Breast epithelium (tissue), 4 donors: Measurements from ENCODE around the gene NFIX. TPM values are rescaled to one million over a fixed set of nuclear protein-coding genes. Genes with fewer than 3 reads are reported as not detected.
A peak's percentile ranks its signal among the peaks of the same experiment; 100 is the strongest.

Experiments used
- DNase-seq, 2 donors: peaks; one replicate each; pipeline ENCODE4 v3.0.0-alpha.2; 2019; ENCODE audit warnings: low spot score in 2 of 2
- H3K27ac ChIP-seq, 2 donors: fragments of 200-600 bp; sonication (generic) in 1 of 2; one replicate each; pipeline ENCODE4 v1.5.1; 2016 to 2019; ENCODE audit warnings: mild to moderate bottlenecking in 1 of 2
- H3K27me3 ChIP-seq, 2 donors: fragments of 200-600 bp; sonication (generic) in 1 of 2; one replicate each; pipeline versions ENCODE4 v1.5.1 to v1.6.0; 2017 to 2019; ENCODE audit warnings: control low read depth in 1 of 2, mild to moderate bottlenecking in 1 of 2
- H3K36me3 ChIP-seq: fragments of 200-600 bp; one replicate; pipeline ENCODE4 v1.5.1; 2019
- H3K4me1 ChIP-seq, 2 donors: fragments of 200-600 bp; sonication (generic); one replicate each; pipeline ENCODE4 v1.5.1; 2016 to 2019; ENCODE audit warnings: control low read depth in 1 of 2
- H3K4me3 ChIP-seq, 3 donors: fragments of 200-600 bp; sonication (generic); 1 replicate in 2 of 3; 2 replicates in 1 of 3; pipeline ENCODE4 v1.5.1; 2016 to 2019; ENCODE audit warnings: mild to moderate bottlenecking in 3 of 3, moderate library complexity in 2 of 3
- H3K9me3 ChIP-seq, 2 donors: fragments of 200-600 bp; sonication (generic) in 1 of 2; one replicate each; pipeline ENCODE4 v1.5.1; 2016 to 2019; ENCODE audit warnings: control low read depth in 1 of 2
- CTCF ChIP-seq, 3 donors: fragments of 450-650 bp; IDR thresholded peaks; one replicate each; pipeline ENCODE4 v1.5.1; 2016 to 2017; ENCODE audit warnings: antibody characterized with exemption in 3 of 3, mild to moderate bottlenecking in 3 of 3, moderate library complexity in 3 of 3
- POLR2A ChIP-seq: fragments of 450-650 bp; IDR thresholded peaks from one replicate; pipeline ENCODE4 v1.6.1; 2016; ENCODE audit warnings: antibody characterized with exemption, mild to moderate bottlenecking, moderate library complexity
- POLR2AphosphoS5 ChIP-seq, 3 donors: sonication (generic); formaldehyde crosslinking; IDR thresholded peaks; one replicate each; pipeline ENCODE4 v1.6.1; 2017; ENCODE audit warnings: antibody characterized with exemption in 3 of 3
- intact Hi-C: fragments of 100-400 bp; cut with DNase I; formaldehyde crosslinking; loops from one replicate; pipeline ENCODE4 v1.15.1; 2023; ENCODE audit warnings: low total_unique reads
- total RNA-seq, 3 donors: library from RNA; depleted of rRNA; stranded (reverse); fragments of >200 nt; gene quantifications; one replicate each; pipeline ENCODE4 v1.1.0, GENCODE V29; 2016

NFIX gene
- total RNA-seq, 3 donors from 2014 or later: 43.6 to 53.9 (median 52.8) TPM

GRCh38 chr19:13060233-13060963 lies 65.1 kb downstream of the NFIX start:
- no peaks in the 10 kb centered on the region for H3K9me3 ChIP-seq
- no peaks in the 10 kb centered on the region for H3K36me3 ChIP-seq
- H3K4me1 ChIP-seq: peaks cover 37 to 73% of the 10 kb centered on the region in 2 donors
- H3K27ac ChIP-seq: peak overlapping the region; percentile 69 to 88
- TF ChIP-seq POLR2AphosphoS5 (IDR thresholded peaks at IDR 0.05): no peak
- TF ChIP-seq POLR2A: no peak
- TF ChIP-seq CTCF (IDR thresholded peaks at IDR 0.05): no peak
- no peak for DNase-seq
- H3K4me3 ChIP-seq: peak overlapping the region; percentile 35 to 72 (median 47)
- intact Hi-C loops: no loop called here
- no peaks in the 10 kb centered on the region for H3K27me3 ChIP-seq

- no peaks in the 10 kb centered on the region for H3K27me3 ChIP-seq
- H3K9me3 ChIP-seq: no peaks in the 10 kb centered on the region
- TF ChIP-seq POLR2A (no peak), POLR2AphosphoS5 (IDR thresholded peaks at IDR 0.05) (peak; percentile 58 to 65 (median 59)), CTCF (IDR thresholded peaks at IDR 0.05) (peak; percentile 91 to 97 (median 96))
- H3K27ac ChIP-seq: peak overlapping the region; percentile 69 to 88
- intact Hi-C loops: no loop called here
- peak overlapping the region; percentile 35 to 72 (median 47) for H3K4me3 ChIP-seq
- no peaks in the 10 kb centered on the region for H3K36me3 ChIP-seq
- peaks cover 31 to 74% of the 10 kb centered on the region in 2 donors for H3K4me1 ChIP-seq
- DNase-seq: peak; percentile 66 to 80
Observed at GRCh38 chr19:13060964-13061927, 66.0 kb downstream of the NFIX start.

DNA sequence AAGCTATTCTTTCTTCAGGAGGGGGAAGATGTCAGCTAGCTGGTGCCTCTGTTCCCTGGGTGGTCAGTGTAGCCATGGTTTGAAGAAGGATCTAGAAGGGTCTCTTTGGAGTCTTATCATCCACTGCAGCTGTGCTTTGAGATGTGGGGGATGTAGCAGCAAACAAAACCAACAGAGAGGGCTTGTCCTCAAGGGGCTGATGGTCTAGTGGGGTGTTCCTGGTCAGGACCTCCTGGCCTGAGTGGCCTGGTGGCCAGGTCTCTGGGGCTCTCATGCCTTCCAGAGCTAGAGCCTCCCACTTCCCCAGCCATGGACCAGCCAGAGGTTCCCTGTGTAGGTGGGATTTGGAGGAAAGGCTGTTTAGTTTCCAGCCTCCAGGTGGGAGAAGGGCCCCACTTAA lies 67.0 kb downstream of the NFIX start:
- Histone ChIP-seq H3K9me3 (no peaks in the 10 kb centered on the region), H3K4me3 (no peak overlapping the region), H3K27ac (peak overlapping the region; percentile 69), H3K4me1 (peaks cover 21 to 73% of the 10 kb centered on the region in 2 donors), H3K36me3 (no peaks in the 10 kb centered on the region), H3K27me3 (no peaks in the 10 kb centered on the region)
- TF ChIP-seq POLR2A (no peak), POLR2AphosphoS5 (IDR thresholded peaks at IDR 0.05) (no peak), CTCF (IDR thresholded peaks at IDR 0.05) (no peak)
- intact Hi-C loops: no loop called here
- no peak for DNase-seq

GRCh38 chr19:13063461-13064091 lies 68.3 kb downstream of the NFIX start:
- DNase-seq: no peak
- Histone ChIP-seq H3K4me1 (peaks cover 16 to 66% of the 10 kb centered on the region in 2 donors), H3K9me3 (no peaks in the 10 kb centered on the region), H3K27ac (peak overlapping the region; percentile 56 to 69), H3K27me3 (no peaks in the 10 kb centered on the region), H3K4me3 (no peak overlapping the region), H3K36me3 (no peaks in the 10 kb centered on the region)
- intact Hi-C loops: no loop called here
- TF ChIP-seq POLR2A (no peak), CTCF (IDR thresholded peaks at IDR 0.05) (no peak), POLR2AphosphoS5 (IDR thresholded peaks at IDR 0.05) (no peak)
